Effector memory CD4-positive, alpha-beta T cell (primary cell): ENCODE measurements around the gene RNF13.
"Not testable (repeated sequence)": the region's sequence is repeated elsewhere in the genome, so short reads cannot be mapped to it uniquely, and the experiment has no call there.

Source experiments
- DNase-seq, 3 donors: peaks; one replicate each; pipeline ENCODE4 v3.0.0-alpha.2; 2020
- H3K27ac ChIP-seq: 2 replicates; pipeline ENCODE4 v1.7.0; 2013; ENCODE audit warnings: mild to moderate bottlenecking, low read length, moderate library complexity; ENCODE audit not compliant: insufficient read depth, poor library complexity, severe bottlenecking
- H3K27me3 ChIP-seq: replicated peaks from 2 replicates; pipeline ENCODE4 v1.7.0; 2013; ENCODE audit warnings: mild to moderate bottlenecking, low read length; ENCODE audit not compliant: insufficient read depth, control insufficient read depth, poor library complexity, severe bottlenecking
- H3K36me3 ChIP-seq: 2 replicates; pipeline ENCODE4 v1.7.0; 2013; ENCODE audit warnings: mild to moderate bottlenecking, low read length, moderate library complexity; ENCODE audit not compliant: control insufficient read depth, insufficient read depth
- H3K4me1 ChIP-seq: 2 replicates; pipeline ENCODE4 v1.7.0; 2013; ENCODE audit warnings: low read length, mild to moderate bottlenecking; ENCODE audit not compliant: control insufficient read depth, insufficient read depth, poor library complexity, severe bottlenecking
- H3K4me3 ChIP-seq: 2 replicates; pipeline ENCODE4 v1.7.0; 2013; ENCODE audit warnings: low read length, low read depth, mild to moderate bottlenecking; ENCODE audit not compliant: insufficient read depth, poor library complexity, severe bottlenecking
- H3K9me3 ChIP-seq: 2 replicates; pipeline ENCODE4 v1.7.0; 2013; ENCODE audit warnings: mild to moderate bottlenecking, low read length, moderate library complexity; ENCODE audit not compliant: control insufficient read depth

RNF13 gene

GRCh38 chr3:149815728-149816127 is 2.7 kb downstream of the RNF13 start:
- no peaks in the 10 kb centered on the region for H3K9me3 ChIP-seq
- peaks cover 5% of the 10 kb centered on the region for H3K4me1 ChIP-seq
- no peak for DNase-seq
- no peak overlapping the region for H3K4me3 ChIP-seq
- H3K36me3 ChIP-seq = no peaks in the 10 kb centered on the region
- no peaks in the 10 kb centered on the region for H3K27me3 ChIP-seq
- H3K27ac ChIP-seq = no peak overlapping the region

GRCh38 chr3:149816311-149816710 is 3.3 kb downstream of the RNF13 start:
- H3K9me3 ChIP-seq = no peaks in the 10 kb centered on the region
- DNase-seq = no peak
- peaks cover 5% of the 10 kb centered on the region for H3K4me1 ChIP-seq
- no peak overlapping the region for H3K27ac ChIP-seq
- H3K36me3 ChIP-seq = no peaks in the 10 kb centered on the region
- H3K27me3 ChIP-seq = no peaks in the 10 kb centered on the region
- H3K4me3 ChIP-seq = no peak overlapping the region

- peaks cover 5% of the 10 kb centered on the region for H3K4me1 ChIP-seq
- no peaks in the 10 kb centered on the region for H3K9me3 ChIP-seq
- no peak overlapping the region for H3K4me3 ChIP-seq
- H3K27me3 ChIP-seq = no peaks in the 10 kb centered on the region
- no peaks in the 10 kb centered on the region for H3K36me3 ChIP-seq
- no peak overlapping the region for H3K27ac ChIP-seq
- no peak for DNase-seq
Measured at GRCh38 chr3:149816986-149817385, 4.0 kb downstream of the RNF13 start.

GRCh38 chr3:149819432-149819831 is 6.4 kb downstream of the RNF13 start:
- Histone ChIP-seq H3K36me3 (no peaks in the 10 kb centered on the region), H3K27ac (no peak overlapping the region), H3K27me3 (no peaks in the 10 kb centered on the region), H3K9me3 (no peaks in the 10 kb centered on the region), H3K4me1 (peaks cover 5% of the 10 kb centered on the region), H3K4me3 (no peak overlapping the region)
- no peak for DNase-seq

GRCh38 chr3:149820183-149820582 is 7.2 kb downstream of the RNF13 start:
- Histone ChIP-seq H3K4me1 (no peaks in the 10 kb centered on the region), H3K27me3 (no peaks in the 10 kb centered on the region), H3K9me3 (no peaks in the 10 kb centered on the region), H3K4me3 (no peak overlapping the region), H3K36me3 (no peaks in the 10 kb centered on the region), H3K27ac (no peak overlapping the region)
- DNase-seq = no peak

- Histone ChIP-seq H3K27ac (no peak overlapping the region), H3K9me3 (peaks cover 10% of the 10 kb centered on the region), H3K4me1 (no peaks in the 10 kb centered on the region), H3K27me3 (no peaks in the 10 kb centered on the region), H3K4me3 (no peak overlapping the region), H3K36me3 (no peaks in the 10 kb centered on the region)
- DNase-seq = no peak
Measured at GRCh38 chr3:149826636-149827035, 13.6 kb downstream of the RNF13 start.

- DNase-seq = no peak
- H3K27me3 ChIP-seq = no peaks in the 10 kb centered on the region
- H3K4me1 ChIP-seq = no peaks in the 10 kb centered on the region
- H3K9me3 ChIP-seq = peaks cover 11% of the 10 kb centered on the region
- no peak overlapping the region for H3K4me3 ChIP-seq
- no peaks in the 10 kb centered on the region for H3K36me3 ChIP-seq
- H3K27ac ChIP-seq = no peak overlapping the region
Measured at GRCh38 chr3:149828390-149828789, 15.4 kb downstream of the RNF13 start.

- H3K9me3 ChIP-seq = peaks cover 11% of the 10 kb centered on the region
- not testable (repeated sequence) for H3K4me1 ChIP-seq, H3K4me3 ChIP-seq, H3K27me3 ChIP-seq, H3K36me3 ChIP-seq, DNase-seq, H3K27ac ChIP-seq
Measured at GRCh38 chr3:149829631-149830030, 16.6 kb downstream of the RNF13 start.

GRCh38 chr3:149830902-149831301 is 17.9 kb downstream of the RNF13 start:
- no peak for DNase-seq
- Histone ChIP-seq H3K36me3 (no peaks in the 10 kb centered on the region), H3K27ac (no peak overlapping the region), H3K4me3 (no peak overlapping the region), H3K9me3 (peaks cover 11% of the 10 kb centered on the region), H3K4me1 (no peaks in the 10 kb centered on the region), H3K27me3 (no peaks in the 10 kb centered on the region)

GRCh38 chr3:149831321-149831720 is 18.3 kb downstream of the RNF13 start:
- Histone ChIP-seq H3K4me1 (no peaks in the 10 kb centered on the region), H3K4me3 (no peak overlapping the region), H3K9me3 (peaks cover 11% of the 10 kb centered on the region), H3K27me3 (no peaks in the 10 kb centered on the region), H3K36me3 (no peaks in the 10 kb centered on the region), H3K27ac (no peak overlapping the region)
- DNase-seq = no peak

- H3K27me3 ChIP-seq = no peaks in the 10 kb centered on the region
- no peak overlapping the region for H3K27ac ChIP-seq
- H3K9me3 ChIP-seq = peaks cover 11% of the 10 kb centered on the region
- no peak for DNase-seq
- no peak overlapping the region for H3K4me3 ChIP-seq
- H3K36me3 ChIP-seq = no peaks in the 10 kb centered on the region
- H3K4me1 ChIP-seq = no peaks in the 10 kb centered on the region
Measured at GRCh38 chr3:149832086-149832485, 19.1 kb downstream of the RNF13 start.
